Measurements from ENCODE around the gene SNX20. TPM values are rescaled to one million over a fixed set of nuclear protein-coding genes. Genes with fewer than 3 reads are reported as not detected.

The SNX20 gene
- total and polyA plus RNA-seq, 2 of the 13 experiments (the other 11 are each of a cell fraction or from before 2014, with no cell fraction given): not detected

- no peak for TF ChIP-seq ZSCAN29 (CRISPR knock-in tag; conservative IDR thresholded peaks at IDR 0.05)
- no peak for TF ChIP-seq MLXIP (CRISPR knock-in tag; IDR thresholded peaks at IDR 0.05; ENCODE audit: borderline replicate concordance)
- TF ChIP-seq KIAA2018 (CRISPR knock-in tag; IDR thresholded peaks at IDR 0.05; ENCODE audit: borderline replicate concordance): no peak
- no peak for TF ChIP-seq ZNF414 (CRISPR knock-in tag; IDR thresholded peaks at IDR 0.05)
- no peak for TF ChIP-seq ZSCAN21 (CRISPR knock-in tag; IDR thresholded peaks at IDR 0.05; ENCODE audit: borderline replicate concordance)
- TF ChIP-seq ONECUT2 (CRISPR knock-in tag; IDR thresholded peaks at IDR 0.05): no peak
- TF ChIP-seq PREB (CRISPR knock-in tag; IDR thresholded peaks at IDR 0.05): no peak
- no peak for TF ChIP-seq SRSF9 (IDR thresholded peaks at IDR 0.05; ENCODE audit: borderline replicate concordance, insufficient read depth, low read depth, low read length, poor library complexity, severe bottlenecking)
- TF ChIP-seq XRCC5 (optimal IDR thresholded peaks at IDR 0.05; ENCODE audit: low read length): no peak
- no peak for TF ChIP-seq RORA (CRISPR knock-in tag; IDR thresholded peaks at IDR 0.05)
- peak; percentile 81 for TF ChIP-seq USF2 (IDR thresholded peaks at IDR 0.05; ENCODE audit: low read depth, low read length)
- peak; percentile 81; the same call in 1 of the 2 replicates for TF ChIP-seq USF2 (CRISPR knock-in tag; IDR thresholded peaks at IDR 0.05; ENCODE audit: borderline replicate concordance)
These were observed 15.7 kb upstream of the SNX20 start (continued) for GRCh38 chr16:50696575-50697420.

All from HepG2 (cell line).